HG03571 (cell line): ENCODE results near the gene HAO1.
A peak's percentile ranks its signal among the peaks of the same experiment; 100 is the strongest.
"Not testable (repeated sequence)": the region's sequence is repeated elsewhere in the genome, so short reads cannot be mapped to it uniquely, and the experiment has no call there.

Source experiments
- ATAC-seq: cut with Tn5 transposase; IDR thresholded peaks from one replicate; pipeline ENCODE4 v1.9.1; 2021; ENCODE audit not compliant: unreplicated experiment

Gene HAO1

DNA sequence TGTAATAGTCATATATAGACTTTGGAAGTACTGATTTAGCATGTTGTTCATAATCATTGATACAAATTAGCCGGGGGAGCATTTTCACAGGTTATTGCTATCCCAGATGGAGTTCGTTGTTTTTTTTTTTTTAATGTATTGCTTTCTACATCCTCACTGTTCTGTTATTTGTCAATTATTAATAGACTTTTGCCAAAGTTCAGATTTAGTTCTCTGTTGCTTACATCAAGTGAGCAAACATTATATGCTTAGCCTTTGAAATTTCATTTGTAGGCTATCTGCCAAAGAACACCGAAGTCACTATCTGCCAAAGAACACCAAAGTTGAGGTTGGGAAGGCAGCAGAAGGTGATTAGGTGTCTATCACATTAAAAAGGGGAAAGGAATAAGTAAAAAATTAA, at the start of gene HAO1:
Gene HAO1 (minus strand): TSS at position 118 of the 400 bp plus-strand sequence. CDS start 36 bp downstream, at position 82.
- no peak for ATAC-seq

DNA sequence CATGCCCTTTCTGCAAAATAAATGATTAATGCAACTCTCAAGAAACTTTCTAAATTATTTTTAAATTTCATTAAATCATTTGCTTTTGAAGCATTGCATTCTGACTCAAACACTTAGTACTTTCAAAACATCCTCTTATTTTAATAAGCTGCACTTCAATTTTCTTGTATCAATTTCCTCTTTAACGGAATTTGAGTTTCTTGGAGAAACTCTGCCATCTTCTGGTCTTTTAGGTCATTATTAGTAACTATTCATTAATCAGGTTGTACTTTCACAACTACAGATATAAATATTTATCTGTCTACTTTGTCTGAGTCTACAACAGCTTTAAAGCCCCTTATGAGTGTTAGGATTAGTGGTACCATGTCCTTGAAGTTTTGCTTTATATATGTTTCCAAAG, 49.1 kb upstream of the HAO1 start:
- ATAC-seq, result no peak

DNA sequence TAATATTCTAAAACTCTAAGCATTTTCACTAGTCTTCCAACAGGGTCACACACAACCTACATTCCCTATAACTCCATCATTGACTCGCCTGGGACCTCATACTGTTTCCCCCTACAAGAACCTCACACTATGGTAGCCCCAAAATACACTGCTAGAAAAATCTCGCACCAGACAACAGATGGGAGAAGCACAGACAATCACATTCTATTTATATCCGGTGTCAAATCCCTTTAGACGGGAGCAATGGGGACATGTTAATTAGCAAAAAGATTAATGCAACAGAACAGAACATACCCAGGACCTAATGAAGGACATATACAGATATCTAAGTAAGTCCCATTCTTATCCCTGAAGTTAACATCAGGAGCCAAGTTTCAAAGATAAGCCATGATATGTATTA, 45.7 kb upstream of the HAO1 start:
- ATAC-seq, result no peak

DNA sequence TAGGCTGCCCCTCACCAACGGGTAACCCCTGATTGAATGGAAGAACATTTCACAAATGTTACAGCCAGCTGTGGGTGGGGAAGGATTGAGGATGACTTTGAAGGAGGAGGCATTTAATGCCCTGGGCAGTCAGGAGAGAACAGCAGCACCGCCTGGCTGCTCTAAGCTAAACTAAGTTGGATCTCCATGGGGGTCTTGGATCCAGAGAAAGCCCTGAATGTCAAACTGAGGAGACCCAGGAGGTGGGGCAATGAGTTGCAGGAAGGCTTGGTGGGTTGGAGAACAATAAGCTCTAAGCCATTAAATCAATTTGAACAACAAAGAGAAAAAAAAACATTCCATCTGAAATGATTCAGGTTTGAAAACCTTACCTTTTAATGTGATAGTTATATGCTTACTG, 43.9 kb upstream of the HAO1 start:
- ATAC-seq, result no peak

DNA sequence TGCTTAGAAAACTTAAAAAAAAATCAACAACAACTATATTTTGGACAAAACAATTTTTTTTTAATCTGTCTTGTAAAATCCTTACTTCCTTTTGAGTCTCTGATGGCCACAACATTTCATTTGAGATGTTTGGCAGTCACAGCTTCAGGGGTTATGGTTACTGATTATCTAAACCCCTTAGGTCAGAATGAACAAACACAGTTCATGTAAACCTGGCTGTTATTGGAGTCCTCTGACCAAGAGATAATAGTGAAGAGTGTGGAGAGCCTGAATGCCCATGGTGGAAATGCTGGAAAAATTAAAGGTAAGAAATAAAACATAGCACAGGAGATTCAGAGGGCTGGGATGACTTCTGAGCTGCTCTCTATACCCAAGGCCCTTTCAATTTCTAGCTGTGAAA, 41.1 kb upstream of the HAO1 start:
- no peak for ATAC-seq

DNA sequence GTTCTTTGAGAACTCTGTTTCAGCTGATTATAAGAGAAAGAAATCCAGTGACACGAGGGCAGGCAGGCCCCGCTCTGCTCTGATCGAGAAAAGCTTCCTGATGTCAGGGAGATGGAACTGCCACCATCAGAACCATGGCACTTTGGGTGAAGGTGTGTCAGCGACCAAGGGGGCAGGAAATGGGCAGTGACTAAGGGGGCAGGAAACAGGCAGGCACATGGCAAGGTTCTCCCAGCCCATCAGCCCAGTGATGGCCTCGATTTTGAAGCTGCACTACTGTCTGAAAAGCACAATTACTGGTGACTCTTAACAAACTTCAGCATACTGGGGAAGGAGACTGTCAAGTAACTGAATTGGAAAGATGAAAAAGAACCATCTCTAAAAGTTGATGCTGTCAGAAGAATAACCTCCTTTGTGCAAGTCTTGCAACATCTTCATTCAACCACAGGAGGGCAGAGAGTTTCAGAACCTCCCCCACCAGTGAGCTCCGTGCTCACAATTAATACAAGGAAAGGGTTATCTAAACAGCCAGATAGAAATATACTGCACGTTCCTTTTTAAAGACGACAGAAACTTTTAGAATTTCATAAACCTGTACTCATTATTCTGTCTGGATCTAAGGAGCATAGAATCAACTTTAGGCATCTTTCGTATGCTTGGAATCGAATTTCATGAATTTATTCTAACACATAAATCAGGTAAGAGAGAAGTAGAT, 40.2 kb upstream of the HAO1 start:
- peak; percentile 52 for ATAC-seq

DNA sequence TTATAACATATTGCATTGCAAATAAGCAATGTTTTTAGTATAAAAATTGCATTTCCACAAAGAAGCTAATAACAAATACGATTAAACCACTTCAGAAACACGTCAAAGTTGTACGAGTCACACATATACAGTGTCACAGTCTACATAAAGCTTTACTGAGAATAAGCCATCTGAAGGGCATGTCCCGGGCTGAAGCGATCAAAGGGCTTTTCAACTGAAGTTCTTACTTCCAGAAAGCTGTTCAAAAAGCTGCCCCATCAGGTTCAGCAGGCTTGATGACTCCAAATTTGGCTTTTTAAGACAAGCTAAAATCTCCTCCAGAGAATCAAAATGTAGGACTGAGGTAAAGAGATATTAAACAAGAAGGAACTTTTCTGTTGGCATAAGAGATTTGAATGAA, 37.5 kb upstream of the HAO1 start:
- no peak for ATAC-seq

DNA sequence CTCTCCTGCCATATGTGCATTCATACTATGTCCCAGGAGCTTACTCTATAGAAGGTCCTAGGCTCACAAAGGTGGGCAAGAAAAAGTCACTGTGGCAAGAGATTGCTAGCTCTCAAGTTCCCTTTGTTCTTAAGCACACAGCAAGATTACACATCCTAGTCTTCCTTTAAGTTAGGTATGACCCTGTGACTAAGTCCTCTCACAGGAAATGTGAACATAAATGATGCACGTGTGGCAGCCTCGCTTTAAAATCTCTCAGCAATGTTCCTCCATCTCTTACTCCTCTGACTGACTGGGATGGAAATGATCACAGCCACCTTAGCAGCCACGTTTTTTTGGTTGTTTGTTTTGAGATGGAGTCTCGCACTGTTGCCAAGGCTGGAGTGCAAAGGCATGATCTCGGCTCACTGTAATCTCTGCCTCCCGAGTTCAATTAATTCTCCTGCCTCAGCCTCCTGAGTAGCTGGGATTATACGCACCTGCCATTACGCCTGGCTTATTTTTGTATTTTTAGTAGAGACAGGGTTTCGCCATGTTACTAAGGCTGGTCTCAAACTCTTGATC, 35.7 kb upstream of the HAO1 start:
- no peak for ATAC-seq

DNA sequence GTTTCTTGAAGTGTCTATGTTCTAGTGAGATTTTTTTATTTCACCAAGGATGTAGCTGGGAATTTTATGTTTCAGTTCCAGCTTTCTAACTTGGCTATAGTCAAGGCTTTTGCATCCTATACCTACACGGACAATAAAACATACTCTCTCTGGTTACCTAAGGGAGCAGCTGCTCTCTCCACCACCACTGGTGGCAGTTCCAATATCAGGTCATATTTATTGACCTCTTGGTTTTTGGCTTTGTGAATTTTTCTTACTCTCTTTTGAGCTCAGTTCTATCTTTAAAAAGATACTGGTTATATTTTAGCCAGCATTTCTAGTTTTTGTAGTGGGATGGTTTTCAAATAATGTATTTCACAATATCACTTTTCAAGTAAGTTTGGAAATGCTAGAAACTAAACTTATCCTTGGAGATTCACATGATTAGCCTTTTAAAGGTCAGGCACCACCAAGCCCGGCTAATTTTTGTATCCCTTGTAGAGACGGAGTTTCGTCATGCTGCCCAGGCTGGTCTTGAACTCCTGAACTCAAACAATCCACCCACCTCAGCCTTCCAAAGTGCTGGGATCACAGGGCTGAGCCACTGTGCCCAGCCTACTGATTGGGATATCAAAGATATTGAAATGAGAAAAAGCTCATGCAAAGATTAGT, 34.7 kb upstream of the HAO1 start:
- no peak for ATAC-seq

DNA sequence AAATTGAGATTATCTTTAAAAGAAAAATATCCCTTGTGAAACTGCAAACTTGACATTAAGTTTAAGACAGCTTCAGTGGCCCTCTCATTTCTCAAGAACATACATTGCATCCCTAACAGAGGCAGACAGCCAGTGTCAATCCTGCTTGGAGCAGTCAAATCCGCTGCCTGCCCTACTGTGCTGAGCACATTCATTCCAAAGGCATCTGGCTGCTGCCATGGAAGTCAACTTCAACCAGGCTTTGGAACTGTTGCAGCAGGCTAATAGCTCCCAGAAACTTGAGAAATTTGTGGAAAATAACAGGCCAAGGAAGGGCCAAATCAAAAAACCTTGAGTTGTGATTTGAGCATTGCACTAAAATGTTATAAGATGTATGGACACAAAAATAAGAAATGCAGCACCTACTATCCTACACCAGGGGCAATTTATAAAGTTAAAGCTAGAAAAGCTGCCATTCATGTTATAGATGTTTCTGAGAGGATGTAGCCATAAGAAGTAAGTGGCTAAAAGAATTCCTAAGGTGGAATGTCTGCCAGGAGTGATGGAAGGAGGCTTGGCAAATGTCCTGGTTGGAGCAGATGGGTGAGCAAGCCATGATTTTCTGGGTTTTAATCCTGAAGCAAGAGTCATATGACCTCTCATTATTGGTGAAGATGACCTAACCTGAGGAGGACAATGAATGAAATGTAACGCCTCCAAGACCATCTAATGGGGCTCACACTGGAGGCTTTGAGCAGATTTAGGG, 31.4 kb upstream of the HAO1 start:
- ATAC-seq, result no peak

DNA sequence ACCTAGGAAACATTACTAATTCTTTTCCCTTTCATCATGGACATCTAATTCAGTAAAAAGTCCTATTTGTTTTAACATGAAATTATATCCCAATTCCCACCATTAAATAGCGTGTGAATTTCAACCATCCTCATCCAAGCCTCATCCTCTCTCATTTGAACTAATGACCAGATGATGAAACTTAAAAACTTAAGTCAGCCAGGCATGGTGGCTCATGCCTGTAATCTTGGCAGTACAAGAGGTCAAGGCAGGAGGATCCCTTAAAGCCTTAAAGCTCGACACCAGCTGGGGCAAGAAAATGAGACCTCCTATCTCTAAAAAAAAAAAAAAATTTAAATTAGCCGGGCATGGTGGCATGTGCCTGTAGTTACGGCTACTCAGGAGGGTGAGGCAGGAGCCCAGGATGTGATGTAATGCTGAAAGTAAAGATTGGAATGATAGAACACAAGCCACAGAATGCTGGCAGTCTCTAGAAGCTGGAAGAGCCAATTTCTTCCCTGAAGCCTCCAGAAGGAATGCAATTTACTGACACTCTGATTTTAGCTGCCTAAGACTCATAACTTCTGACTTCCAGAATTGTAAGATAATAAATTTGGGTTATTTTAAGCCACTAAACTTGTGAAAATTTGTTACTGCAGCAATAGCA, 27.1 kb upstream of the HAO1 start:
- ATAC-seq, result no peak

DNA sequence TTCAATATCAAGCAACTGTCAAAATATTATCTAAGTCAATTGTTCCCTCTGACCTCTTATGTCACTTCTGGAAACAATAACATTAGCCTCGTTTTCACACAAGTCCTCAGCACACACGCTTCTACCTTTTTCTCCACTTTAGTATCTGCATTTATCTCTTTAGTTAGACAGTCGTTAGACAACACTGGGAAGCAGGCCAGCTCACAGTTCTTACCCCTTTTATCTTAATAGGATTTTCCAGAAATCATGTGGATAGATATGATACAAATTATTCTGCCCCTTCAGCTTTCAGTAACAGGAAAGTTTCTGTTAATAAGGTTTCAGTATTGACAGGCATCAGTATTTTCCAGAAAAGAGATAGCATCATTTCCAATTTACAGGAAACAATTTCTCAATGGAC, 25.9 kb upstream of the HAO1 start:
- ATAC-seq, result no peak

DNA sequence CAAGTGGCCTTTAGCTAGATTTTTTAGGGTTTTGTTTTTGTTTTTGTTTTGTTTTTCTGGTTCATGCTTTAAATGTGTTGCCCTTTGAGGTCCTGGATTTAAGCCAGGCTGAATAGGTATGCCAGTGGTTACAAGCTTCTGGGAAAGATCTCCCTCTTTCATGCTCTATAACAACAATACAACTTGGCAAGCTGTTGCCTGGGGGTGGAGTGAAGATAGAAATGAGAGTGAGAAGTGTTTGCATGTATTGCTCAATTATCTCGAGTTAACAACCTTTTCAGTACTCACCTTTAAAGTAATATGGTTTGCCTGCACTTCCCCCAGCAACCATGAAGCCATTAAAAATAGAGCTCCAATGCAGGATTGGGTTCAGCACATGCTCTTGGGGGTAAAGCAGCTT, 19.2 kb upstream of the HAO1 start:
- ATAC-seq, result no peak

DNA sequence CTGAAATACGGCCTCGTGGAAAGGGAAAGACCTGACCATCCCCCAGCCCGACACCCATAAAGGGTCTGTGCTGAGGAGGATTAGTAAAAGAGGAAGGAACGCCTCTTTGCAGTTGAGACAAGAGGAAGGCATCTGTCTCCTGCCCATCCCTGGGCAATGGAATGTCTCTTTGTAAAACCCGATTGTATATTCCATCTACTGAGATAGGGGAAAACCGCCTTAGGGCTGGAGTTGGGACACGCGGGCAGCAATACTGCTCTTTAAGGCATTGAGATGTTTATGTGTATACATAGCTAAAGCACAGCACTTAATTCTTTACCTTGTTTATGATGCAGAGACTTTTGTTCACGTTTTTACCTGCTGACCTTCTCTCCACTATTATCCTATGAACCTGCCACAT, 16.3 kb upstream of the HAO1 start:
- not testable (repeated sequence) for ATAC-seq

DNA sequence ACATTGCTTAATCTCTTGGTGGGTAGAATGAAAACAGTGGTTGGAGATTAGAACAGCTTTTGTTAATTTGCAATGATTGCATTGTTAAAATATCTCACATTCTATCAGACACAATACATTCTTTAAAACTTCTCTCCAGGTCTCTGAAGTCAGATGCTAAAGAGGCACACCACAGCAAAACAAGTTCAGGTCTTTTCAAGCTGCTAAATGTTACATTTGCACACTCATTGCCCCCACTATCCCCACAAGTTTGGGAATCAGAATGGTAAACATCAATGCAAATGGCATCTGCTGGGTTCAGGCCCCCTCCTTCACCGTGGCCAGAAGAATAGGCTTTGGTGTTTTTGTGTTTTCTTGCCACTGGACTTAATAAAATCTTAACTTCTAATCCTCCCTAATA, 10.1 kb upstream of the HAO1 start:
- no peak for ATAC-seq

DNA sequence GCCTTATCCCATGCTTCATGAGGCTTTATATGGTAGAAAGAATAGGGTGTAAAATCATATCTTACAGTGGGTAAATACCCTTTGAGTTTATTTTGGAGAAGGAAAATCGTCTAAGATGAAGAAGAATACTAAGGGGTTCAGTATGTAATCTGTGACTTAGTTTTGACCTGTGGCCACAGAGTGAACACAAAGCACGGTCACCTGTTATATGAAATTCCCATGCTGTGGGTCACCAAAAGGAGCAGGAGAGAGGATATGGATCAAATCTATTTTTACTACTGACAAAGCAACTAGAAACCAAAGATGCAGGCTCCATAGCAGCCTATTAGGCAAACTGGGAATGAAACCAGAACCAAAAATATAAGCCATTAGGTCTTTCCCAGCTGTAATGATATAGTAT, 3.6 kb upstream of the HAO1 start:
- ATAC-seq, result no peak

DNA sequence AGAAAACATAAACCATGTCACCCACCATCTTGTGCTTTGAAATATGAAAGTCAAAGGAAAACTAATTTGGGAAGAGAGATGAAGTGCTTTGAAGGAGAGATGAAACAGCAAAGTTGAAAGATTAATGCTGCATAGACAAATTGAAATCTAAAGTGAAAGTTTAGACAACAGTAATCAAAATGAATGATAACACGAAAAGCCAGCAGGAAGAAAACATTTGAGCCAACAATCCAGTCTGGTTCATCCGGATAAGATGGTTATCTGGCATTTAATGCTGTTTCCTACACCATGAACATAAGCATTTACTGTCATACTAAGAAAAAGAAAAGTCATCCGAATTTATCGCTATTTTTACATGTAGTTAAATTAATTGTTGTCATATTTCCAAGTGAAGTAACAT, 595 bp downstream of the HAO1 start:
- no peak for ATAC-seq

DNA sequence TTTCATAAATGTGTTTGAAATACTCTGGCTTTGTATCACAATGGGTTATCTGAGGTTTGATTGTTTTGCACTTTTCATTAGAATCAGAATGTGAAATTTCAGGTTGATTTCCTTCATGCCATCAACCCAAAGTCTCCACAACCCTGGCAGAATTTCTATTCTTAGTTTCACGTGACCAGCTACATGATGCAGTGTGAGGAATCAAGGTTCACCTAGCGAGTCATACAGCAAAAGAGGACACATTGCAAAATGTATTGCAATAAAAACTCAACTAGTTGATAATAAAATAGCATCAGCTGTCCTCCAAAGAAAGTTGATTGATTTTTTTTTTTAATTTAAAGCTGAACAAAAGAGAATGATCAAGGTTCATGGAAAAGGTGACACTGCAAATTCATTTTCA, 2.2 kb downstream of the HAO1 start:
- ATAC-seq, result no peak

DNA sequence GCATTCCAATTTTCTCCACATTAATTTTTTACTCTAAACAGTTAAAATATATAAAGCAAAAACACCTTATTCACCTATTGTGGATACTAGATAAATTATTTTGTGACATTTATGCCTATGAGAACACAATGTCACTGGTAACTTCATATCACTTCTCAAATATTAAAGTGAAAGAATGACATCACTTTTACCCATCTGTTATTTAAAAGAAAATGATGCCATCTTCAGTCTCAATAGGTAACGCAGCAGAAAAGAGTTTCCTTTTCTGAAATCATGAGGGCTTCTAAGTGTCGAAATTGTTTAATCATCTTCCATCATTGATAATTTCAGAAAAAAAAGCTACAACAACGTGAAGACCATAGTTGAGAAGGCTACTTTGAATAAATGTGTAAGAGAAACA, 2.9 kb downstream of the HAO1 start:
- ATAC-seq, result no peak

DNA sequence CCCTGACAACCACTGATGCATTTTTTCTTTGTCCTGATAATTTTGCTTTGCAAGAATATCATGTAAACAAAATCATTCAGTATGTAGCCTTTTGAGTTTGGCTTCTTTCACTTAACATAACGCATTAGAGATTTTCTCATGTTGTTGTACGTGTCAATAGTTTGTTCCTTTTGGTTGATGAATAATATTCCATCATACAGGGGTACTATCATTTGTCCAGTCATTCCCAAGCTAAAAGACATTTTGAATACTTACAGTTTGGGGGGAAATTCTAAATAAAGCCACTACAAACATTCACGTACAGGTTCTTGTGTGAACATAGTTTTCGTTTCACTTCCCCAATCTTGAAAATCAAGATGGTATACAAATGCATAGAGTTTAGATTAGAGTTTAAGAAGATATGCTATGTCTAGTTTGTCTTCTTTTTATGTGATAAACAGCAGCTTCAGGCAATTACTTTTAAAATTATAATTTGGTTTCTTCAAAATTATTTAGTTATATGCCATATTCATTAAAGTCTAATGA, 5.2 kb downstream of the HAO1 start:
- no peak for ATAC-seq

DNA sequence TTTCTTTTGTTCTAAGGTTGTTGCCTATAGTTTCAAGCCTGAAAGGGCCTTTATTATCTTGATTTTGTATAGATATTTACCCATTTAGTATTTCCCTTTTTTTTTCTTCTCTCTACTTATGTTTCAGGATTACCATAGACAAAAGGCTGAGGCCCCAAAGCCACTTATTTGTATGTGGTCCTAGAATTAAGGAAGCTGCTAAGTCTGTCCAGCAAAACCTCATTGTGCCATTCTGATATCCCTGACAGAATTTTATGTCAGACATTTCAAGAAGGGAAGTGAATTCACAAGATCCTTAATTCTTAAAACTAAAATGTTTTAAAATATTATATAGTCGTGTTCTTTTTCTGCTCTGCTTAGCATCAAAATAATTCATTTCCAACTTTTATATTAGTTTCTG, 6.9 kb downstream of the HAO1 start:
- no peak for ATAC-seq
